HL-60 (cell line): ENCODE measurements around the gene NME3.

Experiments
- GABPA ChIP-seq: IDR thresholded peaks from 2 replicates; pipeline ENCODE4 v1.6.1; 2012; ENCODE audit warnings: low read depth
- POLR2AphosphoS5 ChIP-seq: IDR thresholded peaks from 2 replicates; pipeline ENCODE4 v1.6.1; 2012; ENCODE audit warnings: low read depth
- TF ChIP-seq, protein P1 (sequence below): IDR thresholded peaks from one replicate; pipeline ENCODE4 v1.5.1; 2011; ENCODE audit warnings: low read length, control low read depth, inconsistent platforms; ENCODE audit not compliant: insufficient read depth
- TF ChIP-seq, protein P2 (sequence below): IDR thresholded peaks from 2 replicates; pipeline ENCODE4 v1.6.1; 2012; ENCODE audit warnings: low read depth; ENCODE audit not compliant: insufficient replicate concordance

DNA sequence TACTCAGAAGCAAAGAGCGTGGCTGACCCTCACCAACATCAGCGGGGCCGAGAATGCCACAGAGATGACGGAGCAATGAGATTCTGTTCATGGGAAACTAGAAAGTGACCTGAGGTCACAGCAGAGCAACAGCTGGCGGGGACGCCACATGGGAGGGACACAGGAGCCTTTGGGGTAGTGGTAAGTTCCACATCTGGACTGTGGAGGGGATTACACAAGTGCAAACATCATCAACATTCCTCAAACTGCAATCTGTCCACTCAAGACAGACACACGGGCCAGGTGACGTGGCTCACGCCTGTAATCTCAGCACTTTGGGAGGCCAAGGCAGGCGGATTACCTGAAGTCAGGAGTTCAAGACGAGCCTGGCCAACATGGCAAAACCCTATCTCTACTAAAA is 44.1 kb upstream of the NME3 start:
- TF ChIP-seq, protein P1, sequence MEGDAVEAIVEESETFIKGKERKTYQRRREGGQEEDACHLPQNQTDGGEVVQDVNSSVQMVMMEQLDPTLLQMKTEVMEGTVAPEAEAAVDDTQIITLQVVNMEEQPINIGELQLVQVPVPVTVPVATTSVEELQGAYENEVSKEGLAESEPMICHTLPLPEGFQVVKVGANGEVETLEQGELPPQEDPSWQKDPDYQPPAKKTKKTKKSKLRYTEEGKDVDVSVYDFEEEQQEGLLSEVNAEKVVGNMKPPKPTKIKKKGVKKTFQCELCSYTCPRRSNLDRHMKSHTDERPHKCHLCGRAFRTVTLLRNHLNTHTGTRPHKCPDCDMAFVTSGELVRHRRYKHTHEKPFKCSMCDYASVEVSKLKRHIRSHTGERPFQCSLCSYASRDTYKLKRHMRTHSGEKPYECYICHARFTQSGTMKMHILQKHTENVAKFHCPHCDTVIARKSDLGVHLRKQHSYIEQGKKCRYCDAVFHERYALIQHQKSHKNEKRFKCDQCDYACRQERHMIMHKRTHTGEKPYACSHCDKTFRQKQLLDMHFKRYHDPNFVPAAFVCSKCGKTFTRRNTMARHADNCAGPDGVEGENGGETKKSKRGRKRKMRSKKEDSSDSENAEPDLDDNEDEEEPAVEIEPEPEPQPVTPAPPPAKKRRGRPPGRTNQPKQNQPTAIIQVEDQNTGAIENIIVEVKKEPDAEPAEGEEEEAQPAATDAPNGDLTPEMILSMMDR = no peak
- TF ChIP-seq, protein P2, sequence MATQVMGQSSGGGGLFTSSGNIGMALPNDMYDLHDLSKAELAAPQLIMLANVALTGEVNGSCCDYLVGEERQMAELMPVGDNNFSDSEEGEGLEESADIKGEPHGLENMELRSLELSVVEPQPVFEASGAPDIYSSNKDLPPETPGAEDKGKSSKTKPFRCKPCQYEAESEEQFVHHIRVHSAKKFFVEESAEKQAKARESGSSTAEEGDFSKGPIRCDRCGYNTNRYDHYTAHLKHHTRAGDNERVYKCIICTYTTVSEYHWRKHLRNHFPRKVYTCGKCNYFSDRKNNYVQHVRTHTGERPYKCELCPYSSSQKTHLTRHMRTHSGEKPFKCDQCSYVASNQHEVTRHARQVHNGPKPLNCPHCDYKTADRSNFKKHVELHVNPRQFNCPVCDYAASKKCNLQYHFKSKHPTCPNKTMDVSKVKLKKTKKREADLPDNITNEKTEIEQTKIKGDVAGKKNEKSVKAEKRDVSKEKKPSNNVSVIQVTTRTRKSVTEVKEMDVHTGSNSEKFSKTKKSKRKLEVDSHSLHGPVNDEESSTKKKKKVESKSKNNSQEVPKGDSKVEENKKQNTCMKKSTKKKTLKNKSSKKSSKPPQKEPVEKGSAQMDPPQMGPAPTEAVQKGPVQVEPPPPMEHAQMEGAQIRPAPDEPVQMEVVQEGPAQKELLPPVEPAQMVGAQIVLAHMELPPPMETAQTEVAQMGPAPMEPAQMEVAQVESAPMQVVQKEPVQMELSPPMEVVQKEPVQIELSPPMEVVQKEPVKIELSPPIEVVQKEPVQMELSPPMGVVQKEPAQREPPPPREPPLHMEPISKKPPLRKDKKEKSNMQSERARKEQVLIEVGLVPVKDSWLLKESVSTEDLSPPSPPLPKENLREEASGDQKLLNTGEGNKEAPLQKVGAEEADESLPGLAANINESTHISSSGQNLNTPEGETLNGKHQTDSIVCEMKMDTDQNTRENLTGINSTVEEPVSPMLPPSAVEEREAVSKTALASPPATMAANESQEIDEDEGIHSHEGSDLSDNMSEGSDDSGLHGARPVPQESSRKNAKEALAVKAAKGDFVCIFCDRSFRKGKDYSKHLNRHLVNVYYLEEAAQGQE = no peak
- TF ChIP-seq POLR2AphosphoS5 (no peak), GABPA (no peak)
